ENCODE measurements around the gene HDAC9.
"Not testable (repeated sequence)": the region's sequence is repeated elsewhere in the genome, so short reads cannot be mapped to it uniquely, and the experiment has no call there.

HDAC9 gene

GRCh38 chr7:19024261-19024660, 528.7 kb downstream of the HDAC9 start:
- H3K79me2 ChIP-seq (ENCODE audit: control insufficient read depth, low read length), result no peaks in the 10 kb centered on the region
- H3K4me2 ChIP-seq (ENCODE audit: low read length), result no peak overlapping the region
- no peaks in the 10 kb centered on the region for H3K36me3 ChIP-seq (ENCODE audit: control insufficient read depth, low read length)
- no peaks in the 10 kb centered on the region for H3F3A ChIP-seq (ENCODE audit: control insufficient read depth, insufficient read depth)
- H3K27ac ChIP-seq (ENCODE audit: low read depth, low read length), result no peak overlapping the region
- H3K4me1 ChIP-seq (ENCODE audit: control insufficient read depth, low read length), result no peaks in the 10 kb centered on the region
- H4K20me1 ChIP-seq (ENCODE audit: control insufficient read depth, insufficient read depth, low read depth, low read length), result no peaks in the 10 kb centered on the region
- TF ChIP-seq EZH2phosphoT487 (IDR thresholded peaks at IDR 0.05; ENCODE audit: borderline replicate concordance, low read length), result no peak
- TF ChIP-seq, protein P1, sequence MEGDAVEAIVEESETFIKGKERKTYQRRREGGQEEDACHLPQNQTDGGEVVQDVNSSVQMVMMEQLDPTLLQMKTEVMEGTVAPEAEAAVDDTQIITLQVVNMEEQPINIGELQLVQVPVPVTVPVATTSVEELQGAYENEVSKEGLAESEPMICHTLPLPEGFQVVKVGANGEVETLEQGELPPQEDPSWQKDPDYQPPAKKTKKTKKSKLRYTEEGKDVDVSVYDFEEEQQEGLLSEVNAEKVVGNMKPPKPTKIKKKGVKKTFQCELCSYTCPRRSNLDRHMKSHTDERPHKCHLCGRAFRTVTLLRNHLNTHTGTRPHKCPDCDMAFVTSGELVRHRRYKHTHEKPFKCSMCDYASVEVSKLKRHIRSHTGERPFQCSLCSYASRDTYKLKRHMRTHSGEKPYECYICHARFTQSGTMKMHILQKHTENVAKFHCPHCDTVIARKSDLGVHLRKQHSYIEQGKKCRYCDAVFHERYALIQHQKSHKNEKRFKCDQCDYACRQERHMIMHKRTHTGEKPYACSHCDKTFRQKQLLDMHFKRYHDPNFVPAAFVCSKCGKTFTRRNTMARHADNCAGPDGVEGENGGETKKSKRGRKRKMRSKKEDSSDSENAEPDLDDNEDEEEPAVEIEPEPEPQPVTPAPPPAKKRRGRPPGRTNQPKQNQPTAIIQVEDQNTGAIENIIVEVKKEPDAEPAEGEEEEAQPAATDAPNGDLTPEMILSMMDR (IDR thresholded peaks at IDR 0.05; ENCODE audit: low read depth, low read length, poor library complexity, severe bottlenecking), result no peak
- H3K27me3 ChIP-seq (ENCODE audit: control insufficient read depth, low read length), result no peaks in the 10 kb centered on the region
- H3K4me3 ChIP-seq (ENCODE audit: low read length), result no peak overlapping the region
- H3K9me3 ChIP-seq (ENCODE audit: control insufficient read depth, insufficient read depth, low read length), result no peaks in the 10 kb centered on the region
- no peaks in the 10 kb centered on the region for H3K9me2 ChIP-seq (replicated peaks; ENCODE audit: control insufficient read depth, low read length)

GRCh38 chr7:19026888-19027287, 531.3 kb downstream of the HDAC9 start:
- TF ChIP-seq, protein P1 (IDR thresholded peaks at IDR 0.05; ENCODE audit: low read depth, low read length, poor library complexity, severe bottlenecking), result no peak
- TF ChIP-seq EZH2phosphoT487 (IDR thresholded peaks at IDR 0.05; ENCODE audit: borderline replicate concordance, low read length), result no peak
- no peaks in the 10 kb centered on the region for H3K36me3 ChIP-seq (ENCODE audit: control insufficient read depth, low read length)
- H4K20me1 ChIP-seq (ENCODE audit: control insufficient read depth, insufficient read depth, low read depth, low read length), result no peaks in the 10 kb centered on the region
- H3K27ac ChIP-seq (ENCODE audit: low read depth, low read length), result no peak overlapping the region
- H3K9me3 ChIP-seq (ENCODE audit: control insufficient read depth, insufficient read depth, low read length), result no peaks in the 10 kb centered on the region
- no peaks in the 10 kb centered on the region for H3K4me1 ChIP-seq (ENCODE audit: control insufficient read depth, low read length)
- no peaks in the 10 kb centered on the region for H3K9me2 ChIP-seq (replicated peaks; ENCODE audit: control insufficient read depth, low read length)
- no peaks in the 10 kb centered on the region for H3K79me2 ChIP-seq (ENCODE audit: control insufficient read depth, low read length)
- no peak overlapping the region for H3K4me2 ChIP-seq (ENCODE audit: low read length)
- H3K4me3 ChIP-seq (ENCODE audit: low read length), result no peak overlapping the region
- H3K27me3 ChIP-seq (ENCODE audit: control insufficient read depth, low read length), result no peaks in the 10 kb centered on the region
- no peaks in the 10 kb centered on the region for H3F3A ChIP-seq (ENCODE audit: control insufficient read depth, insufficient read depth)

DNA sequence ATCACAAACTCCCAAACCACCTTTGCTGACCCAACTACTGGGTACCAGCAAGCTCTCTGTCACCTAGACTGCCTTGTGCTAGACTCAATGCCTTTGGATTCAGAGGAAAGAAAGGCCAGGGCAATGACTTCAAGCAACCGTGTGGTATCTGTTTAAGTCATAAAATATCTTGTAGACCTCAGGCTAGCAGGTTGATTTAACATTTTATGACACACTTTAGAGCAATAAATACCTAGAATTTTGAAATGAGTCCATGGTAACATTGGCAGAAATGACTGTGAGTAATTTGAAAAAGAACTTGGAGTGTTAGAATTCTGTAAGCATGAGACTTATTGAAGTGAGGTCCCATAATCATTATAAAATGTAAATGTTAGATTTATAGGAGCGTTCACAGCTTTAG, 534.7 kb downstream of the HDAC9 start:
- H3K4me1 ChIP-seq (ENCODE audit: control insufficient read depth, low read length), result no peaks in the 10 kb centered on the region
- no peaks in the 10 kb centered on the region for H3K9me3 ChIP-seq (ENCODE audit: control insufficient read depth, insufficient read depth, low read length)
- H3K4me3 ChIP-seq (ENCODE audit: low read length), result no peak overlapping the region
- no peaks in the 10 kb centered on the region for H4K20me1 ChIP-seq (ENCODE audit: control insufficient read depth, insufficient read depth, low read depth, low read length)
- H3K27me3 ChIP-seq (ENCODE audit: control insufficient read depth, low read length), result no peaks in the 10 kb centered on the region
- H3K4me2 ChIP-seq (ENCODE audit: low read length), result no peak overlapping the region
- H3K79me2 ChIP-seq (ENCODE audit: control insufficient read depth, low read length), result no peaks in the 10 kb centered on the region
- H3K36me3 ChIP-seq (ENCODE audit: control insufficient read depth, low read length), result no peaks in the 10 kb centered on the region
- H3F3A ChIP-seq (ENCODE audit: control insufficient read depth, insufficient read depth), result no peaks in the 10 kb centered on the region
- no peak overlapping the region for H3K27ac ChIP-seq (ENCODE audit: low read depth, low read length)
- H3K9me2 ChIP-seq (replicated peaks; ENCODE audit: control insufficient read depth, low read length), result no peaks in the 10 kb centered on the region
- TF ChIP-seq, protein P1 (IDR thresholded peaks at IDR 0.05; ENCODE audit: low read depth, low read length, poor library complexity, severe bottlenecking), result no peak
- no peak for TF ChIP-seq EZH2phosphoT487 (IDR thresholded peaks at IDR 0.05; ENCODE audit: borderline replicate concordance, low read length)

- not testable (repeated sequence) for H3K9me3 ChIP-seq (ENCODE audit: control insufficient read depth, insufficient read depth, low read length); H3K9me2 ChIP-seq (replicated peaks; ENCODE audit: control insufficient read depth, low read length); H3F3A ChIP-seq (ENCODE audit: control insufficient read depth, insufficient read depth); H4K20me1 ChIP-seq (ENCODE audit: control insufficient read depth, insufficient read depth, low read depth, low read length); H3K27me3 ChIP-seq (ENCODE audit: control insufficient read depth, low read length); H3K27ac ChIP-seq (ENCODE audit: low read depth, low read length); H3K79me2 ChIP-seq (ENCODE audit: control insufficient read depth, low read length); H3K36me3 ChIP-seq (ENCODE audit: control insufficient read depth, low read length); H3K4me3 ChIP-seq (ENCODE audit: low read length); H3K4me2 ChIP-seq (ENCODE audit: low read length); H3K4me1 ChIP-seq (ENCODE audit: control insufficient read depth, low read length)
Observed at GRCh38 chr7:19032942-19033341, 537.4 kb downstream of the HDAC9 start.

Measured in DOHH2 (cell line).